ENCODE data around the gene PTPRD.

DNA sequence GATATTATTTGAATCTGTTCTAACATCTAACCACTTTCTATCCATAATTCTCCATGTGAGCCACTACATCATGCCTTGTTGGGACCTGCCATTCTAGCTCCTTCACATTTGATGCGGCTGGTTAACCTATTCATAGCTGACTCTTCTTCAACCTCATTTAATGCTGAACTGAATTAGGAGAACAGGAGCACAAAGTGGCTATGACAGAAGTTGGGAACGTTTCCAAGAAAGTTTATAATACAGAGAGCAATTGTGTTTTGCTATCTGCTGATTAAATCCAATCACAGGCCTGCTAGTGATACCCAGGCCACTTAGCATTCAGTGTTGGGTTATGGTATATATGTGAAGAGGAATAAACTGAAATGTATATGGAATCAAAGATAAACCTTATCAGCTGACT, 440.3 kb downstream of the PTPRD start:
- TF ChIP-seq, protein P1, sequence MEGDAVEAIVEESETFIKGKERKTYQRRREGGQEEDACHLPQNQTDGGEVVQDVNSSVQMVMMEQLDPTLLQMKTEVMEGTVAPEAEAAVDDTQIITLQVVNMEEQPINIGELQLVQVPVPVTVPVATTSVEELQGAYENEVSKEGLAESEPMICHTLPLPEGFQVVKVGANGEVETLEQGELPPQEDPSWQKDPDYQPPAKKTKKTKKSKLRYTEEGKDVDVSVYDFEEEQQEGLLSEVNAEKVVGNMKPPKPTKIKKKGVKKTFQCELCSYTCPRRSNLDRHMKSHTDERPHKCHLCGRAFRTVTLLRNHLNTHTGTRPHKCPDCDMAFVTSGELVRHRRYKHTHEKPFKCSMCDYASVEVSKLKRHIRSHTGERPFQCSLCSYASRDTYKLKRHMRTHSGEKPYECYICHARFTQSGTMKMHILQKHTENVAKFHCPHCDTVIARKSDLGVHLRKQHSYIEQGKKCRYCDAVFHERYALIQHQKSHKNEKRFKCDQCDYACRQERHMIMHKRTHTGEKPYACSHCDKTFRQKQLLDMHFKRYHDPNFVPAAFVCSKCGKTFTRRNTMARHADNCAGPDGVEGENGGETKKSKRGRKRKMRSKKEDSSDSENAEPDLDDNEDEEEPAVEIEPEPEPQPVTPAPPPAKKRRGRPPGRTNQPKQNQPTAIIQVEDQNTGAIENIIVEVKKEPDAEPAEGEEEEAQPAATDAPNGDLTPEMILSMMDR (IDR thresholded peaks at IDR 0.05; ENCODE audit: low read depth, low read length, poor library complexity, severe bottlenecking) = no peak
- TF ChIP-seq EZH2phosphoT487 (IDR thresholded peaks at IDR 0.05; ENCODE audit: borderline replicate concordance, low read length) = no peak

All from DOHH2 (cell line).